HEK293 (cell line): Measurements from ENCODE around the gene TPRKB.
"Not testable (repeated sequence)": the region's sequence is repeated elsewhere in the genome, so short reads cannot be mapped to it uniquely, and the experiment has no call there.

Experiments
- CTCF ChIA-PET: fragments of 350-600 bp; formaldehyde crosslinking; extraction: SDS; loops from one replicate; lab custom pipeline; 2021; ENCODE audit warnings: antibody characterized with exemption; lab: Yijun Ruan, JAX
- POLR2A ChIA-PET: fragments of 300-600 bp; formaldehyde crosslinking; extraction: SDS; loops from one replicate; lab custom pipeline; 2020; ENCODE audit warnings: antibody characterized with exemption, inconsistent platforms; lab: Yijun Ruan, JAX
- H3K27ac ChIP-seq: fragments of 200-500 bp; sonication (Bioruptor generic); 2 replicates; pipeline ENCODE4 v1.5.1; 2014; ENCODE audit warnings: low read depth, low read length, control low read depth, inconsistent platforms; ENCODE audit errors: extremely low read depth
- H3K36me3 ChIP-seq, 2 experiments: fragments of 200-500 bp in 1 of 2; sonication (Bioruptor generic) in 1 of 2; 1 replicate in 1 of 2; 2 replicates in 1 of 2; pipeline ENCODE4 v1.5.1; 2014 to 2017; ENCODE audit warnings: inconsistent platforms in 2 of 2, low read length in 2 of 2; ENCODE audit not compliant: control insufficient read depth in 2 of 2, insufficient read depth in 1 of 2
- H3K4me1 ChIP-seq: fragments of 200-500 bp; sonication (Bioruptor generic); 2 replicates; pipeline ENCODE4 v1.5.1; 2014; ENCODE audit warnings: mild to moderate bottlenecking, low read length, inconsistent platforms; ENCODE audit not compliant: control insufficient read depth, insufficient read depth
- H3K4me3 ChIP-seq: 2 replicates; pipeline ENCODE4 v1.5.1; 2011; ENCODE audit warnings: low read depth, mild to moderate bottlenecking, control low read depth, low read length, moderate library complexity
- H3K9me3 ChIP-seq: fragments of 200-500 bp; sonication (Bioruptor generic); 2 replicates; pipeline ENCODE4 v1.5.1; 2014; ENCODE audit warnings: low read depth, low read length, inconsistent platforms; ENCODE audit not compliant: control insufficient read depth, insufficient read depth
- AEBP2 ChIP-seq: fragments of 450-650 bp; formaldehyde crosslinking; IDR thresholded peaks from 2 replicates; pipeline ENCODE4 v1.5.1; 2016; ENCODE audit warnings: missing biosample characterization, missing genetic modification characterization, borderline replicate concordance
- PRDM1 ChIP-seq: fragments of 450-650 bp; formaldehyde crosslinking; IDR thresholded peaks from 2 replicates; pipeline ENCODE4; 2016; ENCODE audit warnings: missing biosample characterization, missing genetic modification characterization
- SCRT2 ChIP-seq: fragments of 450-650 bp; formaldehyde crosslinking; IDR thresholded peaks from 2 replicates; pipeline ENCODE4 v1.5.1; 2016; ENCODE audit warnings: missing biosample characterization, missing genetic modification characterization
- ZNF138 ChIP-seq: fragments of 450-650 bp; formaldehyde crosslinking; IDR thresholded peaks from 2 replicates; pipeline ENCODE4 v1.5.1; 2016; ENCODE audit warnings: missing biosample characterization, missing genetic modification characterization, borderline replicate concordance
- ZNF2 ChIP-seq: fragments of 450-650 bp; formaldehyde crosslinking; IDR thresholded peaks from 2 replicates; pipeline ENCODE4 v1.5.1; 2016; ENCODE audit warnings: missing biosample characterization, missing genetic modification characterization
- ZNF544 ChIP-seq: fragments of 450-650 bp; formaldehyde crosslinking; IDR thresholded peaks from 2 replicates; pipeline ENCODE4 v1.5.0; 2017; ENCODE audit warnings: missing biosample characterization, missing genetic modification characterization
- ZNF626 ChIP-seq: fragments of 450-650 bp; sonication (Bioruptor Pico); formaldehyde crosslinking; IDR thresholded peaks from 2 replicates; pipeline ENCODE4 v1.5.1; 2018; ENCODE audit warnings: missing biosample characterization, missing genetic modification characterization, inconsistent platforms
- ZNF654 ChIP-seq: fragments of 450-650 bp; formaldehyde crosslinking; IDR thresholded peaks from 2 replicates; pipeline ENCODE4 v1.5.1; 2016; ENCODE audit warnings: low read depth, missing biosample characterization, missing genetic modification characterization
- ZNF791 ChIP-seq: fragments of 450-650 bp; formaldehyde crosslinking; IDR thresholded peaks from 2 replicates; pipeline ENCODE4 v1.5.1; 2016; ENCODE audit warnings: missing biosample characterization, missing genetic modification characterization

The TPRKB gene

GRCh38 chr2:73685764-73686438, 51.2 kb downstream of the TPRKB start:
- POLR2A ChIA-PET: no interaction called here
- no peak overlapping the region for H3K4me3 ChIP-seq
- H3K4me1 ChIP-seq: no peaks in the 10 kb centered on the region
- TF ChIP-seq PRDM1 (tag by site-specific recombination) (peak; percentile 76), ZNF791 (tag by site-specific recombination) (peak; percentile 50; the same call in 1 of the 2 replicates), ZNF138 (tag by site-specific recombination) (no peak), ZNF626 (tag by site-specific recombination) (no peak), AEBP2 (no peak), ZNF2 (tag by site-specific recombination) (no peak)
- CTCF ChIA-PET: no interaction called here
- H3K36me3 ChIP-seq: no peaks in the 10 kb centered on the region
- H3K9me3 ChIP-seq: no peaks in the 10 kb centered on the region
- no peak overlapping the region for H3K27ac ChIP-seq

- POLR2A ChIA-PET, H3K4me3 ChIP-seq, H3K27ac ChIP-seq, CTCF ChIA-PET, H3K9me3 ChIP-seq, H3K36me3 ChIP-seq, H3K4me1 ChIP-seq: not testable (repeated sequence)
These were observed 52.2 kb downstream of the TPRKB start for GRCh38 chr2:73684905-73685304.

- CTCF ChIA-PET, POLR2A ChIA-PET: not testable (repeated sequence)
- TF ChIP-seq SCRT2 (tag by site-specific recombination) (peak; percentile 68), ZNF544 (tag by site-specific recombination) (0 out of 2 replicates have a peak, but pooled peaks have one; percentile 38)
These were observed 52.8 kb downstream of the TPRKB start for GRCh38 chr2:73684325-73684724.

GRCh38 chr2:73679951-73680571, 57.1 kb downstream of the TPRKB start:
- not testable (repeated sequence) for H3K4me1 ChIP-seq, H3K27ac ChIP-seq, H3K9me3 ChIP-seq, H3K36me3 ChIP-seq, H3K4me3 ChIP-seq
- ChIA-PET POLR2A (interaction anchor here (0.7 kb wide), 1 partner anchor 57 kb away, joined by 4 read pairs; the partner anchor contains the start of gene TPRKB), CTCF (interaction anchor here (0.6 to 2.6 kb wide), 19 partner anchors 9 to 908 kb away, joined by 3 to 15 read pairs (median 4); no protein-coding TSS in a partner anchor)
- TF ChIP-seq ZNF654: peak; percentile 26

More at GRCh38 chr2:73684325-73684724, 52.8 kb downstream of the TPRKB start:
- H3K9me3 ChIP-seq, H3K4me1 ChIP-seq, H3K27ac ChIP-seq, H3K36me3 ChIP-seq, H3K4me3 ChIP-seq: not testable (repeated sequence)
